GM19372 (cell line): ENCODE data around the gene P4HTM.
"Not testable (repeated sequence)": the region's sequence is repeated elsewhere in the genome, so short reads cannot be mapped to it uniquely, and the experiment has no call there.

Experiments
- ATAC-seq: cut with Tn5 transposase; IDR thresholded peaks from one replicate; pipeline ENCODE4 v1.9.1; 2021; ENCODE audit warnings: mild to moderate bottlenecking, low read depth, moderate library complexity; ENCODE audit not compliant: unreplicated experiment

P4HTM gene

DNA sequence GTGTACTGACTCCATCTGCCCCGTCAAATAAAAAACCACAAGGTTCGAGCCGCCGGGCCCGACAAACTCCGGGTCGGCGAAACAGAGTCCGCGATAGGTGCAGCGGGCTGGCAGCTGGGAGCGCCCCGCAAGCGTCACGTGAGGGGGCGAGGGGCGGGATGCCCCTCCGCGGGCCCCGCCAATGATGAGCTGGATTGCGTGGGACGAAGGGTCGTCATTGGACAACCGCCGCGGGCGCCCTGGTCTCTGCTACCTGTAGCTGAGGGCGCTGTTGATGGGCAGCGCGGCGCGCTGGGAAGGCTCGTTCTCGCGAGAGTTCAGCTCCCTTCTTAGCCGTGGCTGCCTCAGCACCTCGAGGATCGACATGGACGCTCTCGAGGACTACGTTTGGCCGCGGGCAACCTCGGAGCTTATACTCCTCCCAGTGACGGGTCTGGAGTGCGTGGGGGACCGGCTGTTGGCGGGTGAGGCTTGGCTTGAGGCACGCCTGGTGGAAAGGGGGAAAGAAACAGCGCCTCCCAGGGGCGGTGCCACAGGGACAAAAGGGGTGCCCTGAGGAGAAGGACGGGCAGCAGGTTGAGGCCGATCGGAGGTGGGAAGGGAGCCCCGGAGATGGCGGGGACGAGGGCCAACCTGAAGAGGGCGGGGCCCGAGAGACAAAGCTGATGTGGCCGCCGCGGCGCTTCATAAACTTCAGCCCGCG is 17.2 kb downstream of the P4HTM start, which contains the start of gene WDR6:
Gene WDR6 (plus strand): TSS at position 324 of the 703 bp plus-strand sequence. CDS start 41 bp downstream, at position 365.
- peak; percentile 87 for ATAC-seq

- peak; percentile 30 for ATAC-seq
These were observed 17.9 kb downstream of the P4HTM start for GRCh38 chr3:49007771-49008528.

DNA sequence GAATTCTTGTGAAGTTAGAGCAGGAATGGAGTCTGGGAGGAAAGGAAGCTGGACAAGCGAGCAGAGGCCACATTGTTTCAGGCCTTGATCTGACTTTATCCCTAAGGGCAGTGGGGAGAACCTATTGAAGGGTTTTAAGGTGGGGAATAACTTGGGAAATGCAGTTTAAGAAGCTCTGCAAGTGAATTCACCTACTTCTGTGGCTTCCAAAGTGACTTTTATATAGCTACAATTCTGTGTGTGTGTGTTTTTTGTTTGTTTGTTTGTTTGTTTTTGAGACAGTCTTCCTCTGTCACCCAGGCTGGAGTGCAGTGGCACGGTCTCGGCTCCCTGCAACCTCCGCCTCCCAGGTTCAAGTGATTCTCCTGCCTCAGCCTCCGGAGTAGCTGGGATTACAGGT is 18.6 kb downstream of the P4HTM start:
- not testable (repeated sequence) for ATAC-seq

DNA sequence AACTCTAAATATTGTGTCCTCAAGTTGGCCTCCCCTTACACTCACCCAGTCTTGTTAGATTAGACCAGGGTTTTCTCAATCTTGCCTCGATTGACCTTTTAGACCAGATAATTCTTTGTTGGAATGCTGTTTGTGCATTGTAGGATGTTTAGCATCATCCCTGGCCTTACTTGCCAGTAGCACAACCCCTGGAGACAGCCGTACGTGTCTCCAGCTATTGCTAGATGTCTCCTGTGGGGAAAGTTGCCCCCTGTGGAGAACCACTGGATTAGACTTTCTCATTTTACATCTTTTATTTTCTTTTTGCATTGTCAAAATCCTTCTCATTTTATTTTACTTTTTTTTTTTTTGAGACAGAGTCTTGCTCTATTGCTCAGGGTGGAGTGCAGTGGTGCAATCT is 19.4 kb downstream of the P4HTM start:
- ATAC-seq: no peak

DNA sequence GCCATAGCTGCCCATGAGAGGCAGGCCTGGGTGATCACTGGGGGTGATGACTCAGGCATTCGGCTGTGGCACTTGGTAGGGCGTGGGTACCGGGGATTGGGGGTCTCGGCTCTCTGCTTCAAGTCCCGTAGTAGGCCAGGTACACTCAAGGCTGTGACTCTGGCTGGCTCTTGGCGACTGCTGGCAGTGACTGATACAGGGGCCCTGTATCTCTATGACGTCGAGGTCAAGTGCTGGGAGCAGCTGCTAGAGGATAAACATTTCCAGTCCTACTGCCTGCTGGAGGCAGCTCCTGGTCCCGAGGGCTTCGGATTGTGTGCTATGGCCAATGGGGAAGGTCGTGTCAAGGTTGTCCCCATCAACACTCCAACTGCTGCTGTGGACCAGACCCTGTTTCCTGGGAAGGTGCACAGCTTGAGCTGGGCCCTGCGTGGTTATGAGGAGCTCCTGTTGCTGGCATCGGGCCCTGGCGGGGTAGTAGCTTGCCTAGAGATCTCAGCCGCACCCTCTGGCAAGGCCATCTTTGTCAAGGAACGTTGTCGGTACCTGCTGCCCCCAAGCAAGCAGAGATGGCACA is 22.5 kb downstream of the P4HTM start:
- ATAC-seq: no peak

DNA sequence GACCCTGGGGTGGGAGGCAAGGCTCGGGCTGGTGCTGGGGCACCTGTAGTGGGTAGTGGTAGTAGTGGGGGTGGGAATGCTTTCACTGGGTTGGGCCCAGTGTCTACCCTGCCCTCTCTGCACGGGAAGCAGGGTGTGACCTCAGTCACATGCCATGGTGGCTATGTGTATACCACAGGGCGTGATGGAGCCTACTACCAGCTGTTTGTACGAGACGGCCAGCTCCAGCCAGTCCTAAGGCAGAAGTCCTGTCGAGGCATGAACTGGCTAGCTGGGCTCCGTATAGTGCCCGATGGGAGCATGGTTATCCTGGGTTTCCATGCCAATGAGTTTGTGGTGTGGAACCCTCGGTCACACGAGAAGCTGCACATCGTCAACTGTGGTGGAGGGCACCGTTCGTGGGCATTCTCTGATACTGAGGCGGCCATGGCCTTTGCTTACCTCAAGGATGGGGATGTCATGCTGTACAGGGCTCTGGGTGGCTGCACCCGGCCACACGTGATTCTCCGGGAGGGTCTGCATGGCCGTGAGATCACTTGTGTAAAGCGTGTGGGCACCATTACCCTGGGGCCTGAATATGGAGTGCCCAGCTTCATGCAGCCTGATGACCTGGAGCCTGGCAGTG is 23.2 kb downstream of the P4HTM start:
- no peak for ATAC-seq

DNA sequence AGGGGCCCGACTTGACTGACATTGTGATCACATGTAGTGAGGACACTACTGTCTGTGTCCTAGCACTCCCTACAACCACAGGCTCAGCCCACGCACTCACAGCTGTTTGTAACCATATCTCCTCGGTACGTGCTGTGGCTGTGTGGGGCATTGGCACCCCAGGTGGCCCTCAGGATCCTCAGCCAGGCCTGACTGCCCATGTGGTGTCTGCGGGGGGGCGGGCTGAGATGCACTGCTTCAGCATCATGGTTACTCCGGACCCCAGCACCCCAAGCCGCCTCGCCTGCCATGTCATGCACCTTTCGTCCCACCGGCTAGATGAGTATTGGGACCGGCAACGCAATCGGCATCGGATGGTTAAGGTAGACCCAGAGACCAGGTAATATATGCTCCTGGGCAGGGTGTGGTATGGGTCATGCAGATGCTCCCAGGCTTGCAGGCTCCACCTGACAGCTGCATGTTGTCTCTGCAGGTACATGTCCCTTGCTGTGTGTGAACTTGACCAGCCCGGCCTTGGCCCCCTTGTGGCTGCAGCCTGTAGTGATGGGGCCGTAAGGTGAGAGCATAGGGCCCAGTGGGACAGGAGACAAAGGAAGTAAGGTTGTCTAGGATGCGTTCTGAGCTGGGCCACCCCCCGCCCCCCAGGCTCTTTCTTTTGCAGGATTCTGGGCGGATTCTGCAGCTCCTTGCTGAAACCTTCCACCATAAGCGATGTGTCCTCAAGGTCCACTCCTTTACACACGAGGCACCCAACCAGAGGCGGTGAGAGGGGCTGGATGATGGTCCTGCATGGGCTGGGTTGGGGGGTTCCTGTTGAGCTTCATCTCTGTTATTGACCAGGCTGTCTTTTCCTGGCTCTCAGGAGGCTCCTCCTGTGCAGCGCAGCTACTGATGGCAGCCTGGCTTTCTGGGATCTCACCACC is 24.0 kb downstream of the P4HTM start:
- ATAC-seq: no peak

- ATAC-seq: no peak
These were observed 25.0 kb downstream of the P4HTM start for GRCh38 chr3:49015072-49015471.

DNA sequence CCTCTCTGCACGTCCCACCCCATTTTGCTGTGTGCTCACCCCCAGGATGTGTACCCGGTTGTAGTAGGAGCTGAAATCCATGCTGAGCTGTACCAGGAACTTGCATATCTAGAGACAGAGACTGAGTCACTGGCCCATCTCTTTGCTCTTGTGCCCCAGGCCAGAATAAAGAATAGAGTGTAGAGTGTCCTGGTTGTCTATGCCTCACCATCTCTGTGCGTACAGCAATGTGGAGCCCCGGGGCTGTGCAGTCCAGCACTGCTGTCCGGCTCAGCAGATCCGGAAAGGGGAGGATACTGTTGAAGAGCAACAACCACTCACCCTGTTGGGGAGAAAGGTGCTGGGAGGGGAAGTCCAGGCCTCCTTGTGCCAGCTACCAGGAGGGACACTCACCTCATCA is 25.7 kb downstream of the P4HTM start:
- ATAC-seq: no peak

GRCh38 chr3:49016414-49017228 is 26.6 kb downstream of the P4HTM start:
- no peak for ATAC-seq

- ATAC-seq: no peak
These were observed 27.4 kb downstream of the P4HTM start for GRCh38 chr3:49017229-49017970.

DNA sequence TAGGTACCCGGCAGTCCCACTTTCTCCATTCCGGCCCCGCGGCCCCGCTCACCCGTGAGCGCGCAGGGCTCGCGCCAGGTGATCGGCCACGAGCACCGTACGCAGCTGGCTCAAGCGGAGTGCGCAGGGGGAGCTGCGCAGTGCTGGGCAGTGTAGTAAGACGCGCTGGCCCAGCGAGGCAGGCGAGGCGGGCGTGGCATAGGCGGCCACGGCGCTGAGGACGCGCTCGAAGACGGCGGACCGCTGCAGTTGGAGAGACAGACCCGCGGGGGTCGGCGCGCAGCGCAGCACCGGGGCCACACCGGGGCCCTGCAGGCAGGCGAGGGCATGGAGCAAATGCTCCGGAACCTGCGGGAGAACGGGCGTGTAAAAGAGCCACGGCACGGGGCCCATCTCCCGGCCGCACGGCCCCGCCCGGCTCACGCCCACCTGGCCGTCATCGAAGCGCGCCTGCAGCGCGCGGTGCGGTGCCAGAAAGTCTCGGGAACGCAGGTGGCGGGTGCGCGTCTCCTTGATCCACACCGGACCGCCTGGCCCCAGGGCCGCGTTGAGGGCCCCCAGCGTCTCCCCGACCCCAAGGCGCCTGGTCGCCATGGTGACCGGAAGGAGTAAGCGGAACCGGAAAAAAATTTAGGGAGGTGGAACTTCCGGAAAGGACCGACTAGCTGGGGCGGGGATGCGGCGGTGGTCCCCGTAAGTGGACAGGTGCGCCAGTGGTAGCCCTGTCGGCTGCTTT is 28.1 kb downstream of the P4HTM start, which contains the start of gene DALRD3:
Gene DALRD3 (minus strand): TSS at position 610 of the 736 bp plus-strand sequence. CDS start 16 bp downstream, at position 594.
- ATAC-seq: no peak

DNA sequence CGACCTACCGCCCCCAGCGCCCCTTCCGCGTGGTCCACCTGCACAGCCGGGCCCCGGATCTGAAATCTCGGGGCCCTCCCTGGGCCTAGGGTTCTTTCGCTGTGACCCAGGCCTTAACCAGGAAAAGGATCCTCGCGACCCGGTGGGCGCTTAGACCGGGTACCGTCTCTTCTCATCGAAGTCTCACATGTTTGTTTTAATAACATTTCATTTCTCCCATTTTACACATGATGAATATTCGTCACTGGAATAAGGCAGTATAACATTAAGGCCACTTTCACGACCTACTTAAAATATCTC is 28.6 kb downstream of the P4HTM start:
- ATAC-seq: no peak

DNA sequence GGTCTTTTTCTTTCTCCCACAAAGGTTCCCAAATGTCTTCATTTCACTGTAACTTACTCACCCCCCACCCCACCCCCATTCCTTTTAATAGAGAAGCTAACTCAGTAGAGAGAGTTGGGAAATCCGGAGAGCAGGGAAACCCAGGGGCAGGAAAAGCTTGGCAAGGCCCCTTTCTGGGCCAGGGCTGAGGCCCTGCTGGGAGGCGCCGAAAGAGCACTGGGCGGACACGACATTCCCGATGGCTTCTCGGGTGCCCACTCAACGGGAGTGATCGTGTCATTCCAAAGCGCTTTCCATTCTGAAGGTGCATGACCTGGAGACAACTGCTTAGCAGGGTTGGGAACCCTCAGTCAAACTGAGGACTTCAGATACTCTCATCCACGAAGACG is 29.9 kb downstream of the P4HTM start:
- no peak for ATAC-seq

DNA sequence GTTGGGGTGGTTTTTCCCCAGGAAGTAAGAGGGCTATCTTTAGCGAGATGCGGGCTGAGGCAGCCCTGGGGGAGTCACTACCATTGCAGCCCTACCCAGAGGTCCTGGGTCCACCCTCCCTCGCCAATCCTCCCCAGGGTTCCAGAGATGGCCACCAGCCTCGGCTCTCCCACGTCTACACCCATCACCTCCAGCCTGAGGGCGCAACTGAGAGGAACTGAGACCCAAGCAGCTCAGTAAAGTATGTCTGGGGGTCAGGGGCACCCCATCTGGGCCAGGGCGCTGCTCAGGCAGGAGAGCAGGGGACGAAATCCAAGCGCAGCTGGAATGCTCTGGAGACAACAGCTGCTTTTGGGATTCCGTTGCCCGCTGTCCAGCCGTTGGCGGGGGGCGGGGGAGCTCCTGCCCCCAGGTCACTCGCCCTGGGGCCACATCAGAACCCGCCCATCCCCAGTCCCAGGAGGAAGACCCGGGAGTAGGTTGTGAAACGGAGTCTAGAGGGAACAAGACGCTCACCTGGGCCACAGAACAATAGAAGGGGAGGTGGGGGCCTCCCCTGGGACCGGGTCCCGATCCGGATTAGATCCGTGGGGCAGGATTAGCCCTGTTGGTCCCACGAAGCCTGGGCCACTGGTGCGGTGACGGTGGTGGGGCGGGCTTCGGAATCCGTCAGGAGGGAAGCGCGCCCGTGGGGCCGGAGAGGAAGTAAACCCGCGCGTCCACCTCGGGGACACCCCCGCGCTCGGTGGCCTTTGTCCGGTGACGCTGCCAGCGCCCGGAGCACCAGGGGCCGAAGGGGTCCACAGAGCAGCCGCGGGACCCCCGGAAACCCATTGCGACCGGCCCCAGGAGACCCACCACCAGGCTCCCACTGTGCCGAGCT is 30.5 kb downstream of the P4HTM start:
- peak; percentile 2 for ATAC-seq

DNA sequence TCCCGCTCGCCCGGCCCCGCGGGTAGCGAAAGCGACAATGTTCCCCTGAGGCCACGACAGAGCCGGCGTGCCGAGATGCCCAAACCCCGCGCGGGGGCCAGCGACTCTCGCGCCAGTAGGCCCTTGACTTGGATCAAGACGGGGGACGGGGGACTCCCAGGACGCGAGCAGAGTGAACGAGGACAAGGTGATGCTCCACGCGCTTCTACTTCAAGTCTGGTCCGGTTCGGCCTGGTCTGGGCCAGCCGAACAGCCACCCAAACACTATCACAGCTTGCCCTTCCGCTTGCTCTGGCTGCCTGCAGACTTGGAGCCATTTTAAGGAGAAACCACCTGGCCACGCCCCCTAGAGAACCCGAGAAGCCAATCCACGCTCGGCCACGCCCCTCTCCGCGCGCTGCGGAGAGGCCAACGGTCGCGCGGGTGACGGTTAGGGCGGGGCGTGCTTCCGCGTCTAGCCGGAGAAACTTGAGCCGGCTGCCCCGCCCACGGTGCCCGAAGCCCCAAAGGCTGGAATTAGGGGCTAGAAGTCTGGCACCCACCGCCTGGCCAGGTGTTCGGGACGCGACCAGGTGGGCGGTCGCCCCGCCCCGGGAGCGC is 31.3 kb downstream of the P4HTM start:
- peak; percentile 42 for ATAC-seq
